Kidney epithelial cell (primary cell): ENCODE results near the gene ENO1. TPM values are rescaled to one million over a fixed set of nuclear protein-coding genes. Genes with fewer than 3 reads are reported as not detected.
A peak's percentile ranks its signal among the peaks of the same experiment; 100 is the strongest.
"Not testable (repeated sequence)": the region's sequence is repeated elsewhere in the genome, so short reads cannot be mapped to it uniquely, and the experiment has no call there.

Experiments
- DNase-seq: peaks from one replicate; pipeline ENCODE4 v3.0.0-alpha.2; 2010; ENCODE audit warnings: low read depth
- H3K27me3 ChIP-seq: 2 replicates; pipeline ENCODE4 v1.6.0; 2011; ENCODE audit warnings: low read length; ENCODE audit not compliant: control insufficient read depth, insufficient read depth
- H3K36me3 ChIP-seq: 2 replicates; pipeline ENCODE4 v1.5.1; 2011; ENCODE audit warnings: low read length; ENCODE audit not compliant: control insufficient read depth, insufficient read depth
- H3K4me3 ChIP-seq: 2 replicates; pipeline ENCODE4 v1.5.1; 2011; ENCODE audit warnings: low read depth, mild to moderate bottlenecking, control low read depth, low read length
- CTCF ChIP-seq: IDR thresholded peaks from 2 replicates; pipeline ENCODE4 v1.5.1; 2011; ENCODE audit warnings: mild to moderate bottlenecking, moderate library complexity, low read length, control low read depth, inconsistent platforms; ENCODE audit not compliant: insufficient read depth, poor library complexity, severe bottlenecking
- total RNA-seq: library from RNA; depleted of rRNA; stranded (reverse); fragments of >200 nt; gene quantifications from 2 replicates; pipeline ENCODE4 v1.2.3, GENCODE V29; 2015

The ENO1 gene
- total RNA-seq, 1 donor from 2014 or later = 1,235 TPM

GRCh38 chr1:8825985-8826481 is 52.5 kb downstream of the ENO1 start:
- Histone ChIP-seq H3K4me3 (no peak overlapping the region), H3K27me3 (no peaks in the 10 kb centered on the region), H3K36me3 (no peaks in the 10 kb centered on the region)
- no peak for DNase-seq
- TF ChIP-seq CTCF = no peak

GRCh38 chr1:8823295-8823664 is 55.2 kb downstream of the ENO1 start:
- DNase-seq = no peak
- no peaks in the 10 kb centered on the region for H3K36me3 ChIP-seq
- no peaks in the 10 kb centered on the region for H3K27me3 ChIP-seq
- no peak for TF ChIP-seq CTCF
- H3K4me3 ChIP-seq = no peak overlapping the region

- Histone ChIP-seq H3K27me3 (no peaks in the 10 kb centered on the region), H3K36me3 (no peaks in the 10 kb centered on the region), H3K4me3 (no peak overlapping the region)
- TF ChIP-seq CTCF = no peak
- DNase-seq = peak; percentile 73
These were observed 55.9 kb downstream of the ENO1 start for GRCh38 chr1:8822373-8823294.

GRCh38 chr1:8821084-8821483 is 57.4 kb downstream of the ENO1 start:
- Histone ChIP-seq H3K36me3 (no peaks in the 10 kb centered on the region), H3K4me3 (no peak overlapping the region), H3K27me3 (no peaks in the 10 kb centered on the region)
- DNase-seq = no peak
- TF ChIP-seq CTCF = no peak

GRCh38 chr1:8818789-8819188 is 59.7 kb downstream of the ENO1 start:
- H3K36me3 ChIP-seq, H3K27me3 ChIP-seq, DNase-seq, H3K4me3 ChIP-seq: not testable (repeated sequence)

- Histone ChIP-seq H3K36me3 (no peaks in the 10 kb centered on the region), H3K27me3 (no peaks in the 10 kb centered on the region), H3K4me3 (peak overlapping the region; percentile 54)
- no peak for DNase-seq
- no peak for TF ChIP-seq CTCF
These were observed 60.1 kb downstream of the ENO1 start for GRCh38 chr1:8818325-8818775.
